OCI-LY1 (cell line): ENCODE results near the gene ADGRV1.

Experiments used
- H2AFZ ChIP-seq: fragments of 200-600 bp; sonication (generic), shearing (Covaris generic); 2 replicates; pipeline ENCODE4 v1.6.0; 2014; ENCODE audit warnings: antibody characterized with exemption, mild to moderate bottlenecking, low read length
- H3F3A ChIP-seq: fragments of 200-600 bp; sonication (generic), shearing (Covaris generic); 2 replicates; pipeline ENCODE4 v1.6.0; 2014; ENCODE audit warnings: mild to moderate bottlenecking, antibody characterized with exemption, low read length, moderate library complexity; ENCODE audit not compliant: insufficient read depth
- H3K27ac ChIP-seq: fragments of 200-600 bp; sonication (generic); 2 replicates; pipeline ENCODE4 v1.5.1; 2014; ENCODE audit warnings: low read length, mixed run types, mild to moderate bottlenecking, low read depth; ENCODE audit not compliant: poor library complexity, severe bottlenecking
- H3K27me3 ChIP-seq: fragments of 200-600 bp; sonication (generic); 2 replicates; pipeline ENCODE4 v1.6.0; 2014; ENCODE audit warnings: antibody characterized with exemption, mild to moderate bottlenecking, low read length, moderate library complexity; ENCODE audit not compliant: insufficient read depth
- H3K36me3 ChIP-seq: fragments of 200-600 bp; sonication (generic); 2 replicates; pipeline ENCODE4 v1.6.1; 2014; ENCODE audit warnings: mild to moderate bottlenecking, antibody characterized with exemption, low read length, moderate library complexity, mixed read lengths; ENCODE audit not compliant: insufficient read depth
- H3K4me1 ChIP-seq: fragments of 200-600 bp; sonication (generic); 2 replicates; pipeline ENCODE4 v1.5.1; 2014; ENCODE audit warnings: mild to moderate bottlenecking, low read length, moderate library complexity; ENCODE audit not compliant: insufficient read depth, severe bottlenecking
- H3K4me2 ChIP-seq: fragments of 200-600 bp; sonication (generic), shearing (Covaris generic); 2 replicates; pipeline ENCODE4 v1.6.1; 2014; ENCODE audit warnings: low read length
- H3K4me3 ChIP-seq: fragments of 200-600 bp; sonication (generic); 2 replicates; pipeline ENCODE4 v1.5.1; 2014; ENCODE audit warnings: low read length, low read depth, mild to moderate bottlenecking, mixed read lengths; ENCODE audit not compliant: poor library complexity, severe bottlenecking
- H3K79me2 ChIP-seq: fragments of 200-600 bp; shearing (Covaris generic); 2 replicates; pipeline ENCODE4 v1.6.1; 2016; ENCODE audit warnings: mixed run types, low read length, mixed read lengths; ENCODE audit not compliant: insufficient read depth
- H3K9ac ChIP-seq: fragments of 200-600 bp; sonication (generic), shearing (Covaris generic); 2 replicates; pipeline ENCODE4 v1.6.1; 2014; ENCODE audit warnings: mild to moderate bottlenecking, low read length, mixed read lengths
- H3K9me2 ChIP-seq: fragments of 200-600 bp; sonication (generic), shearing (Covaris generic); 2 replicates; pipeline ENCODE4 v1.6.1; 2014; ENCODE audit warnings: low read depth, mild to moderate bottlenecking, low read length, mixed read lengths
- H3K9me3 ChIP-seq: fragments of 200-600 bp; shearing (Covaris generic); 2 replicates; pipeline ENCODE4 v1.6.1; 2014; ENCODE audit warnings: low read length, mixed read lengths
- H4K20me1 ChIP-seq: fragments of 200-600 bp; sonication (generic), shearing (Covaris generic); 2 replicates; pipeline ENCODE4 v1.6.0; 2016; ENCODE audit warnings: mild to moderate bottlenecking, low read length; ENCODE audit not compliant: insufficient read depth
- CTCF ChIP-seq: fragments of 200-600 bp; sonication (generic), shearing (Covaris generic); IDR thresholded peaks from 2 replicates; pipeline ENCODE4 v1.5.1; 2017; ENCODE audit warnings: mild to moderate bottlenecking, antibody characterized with exemption, low read length, moderate library complexity, mixed read lengths
- EZH2 ChIP-seq: fragments of 200-600 bp; sonication (generic), shearing (Covaris generic); IDR thresholded peaks from 2 replicates; pipeline ENCODE4 v1.8.0; 2017; ENCODE audit warnings: borderline replicate concordance, mixed run types, mild to moderate bottlenecking, antibody characterized with exemption, low read length, moderate library complexity, mixed read lengths

ADGRV1 gene

GRCh38 chr5:91022518-91022917 is 463.9 kb downstream of the ADGRV1 start:
- no peak for TF ChIP-seq CTCF
- no peak for TF ChIP-seq EZH2
- H3K4me3 ChIP-seq, result no peak overlapping the region
- no peaks in the 10 kb centered on the region for H3K9me3 ChIP-seq
- no peaks in the 10 kb centered on the region for H3F3A ChIP-seq
- no peak overlapping the region for H3K27ac ChIP-seq
- H3K79me2 ChIP-seq, result no peaks in the 10 kb centered on the region
- no peaks in the 10 kb centered on the region for H3K4me1 ChIP-seq
- no peak overlapping the region for H3K4me2 ChIP-seq
- no peaks in the 10 kb centered on the region for H3K9me2 ChIP-seq
- H3K36me3 ChIP-seq, result no peaks in the 10 kb centered on the region
- H3K27me3 ChIP-seq, result no peaks in the 10 kb centered on the region
- H2AFZ ChIP-seq, result no peak overlapping the region
- no peaks in the 10 kb centered on the region for H4K20me1 ChIP-seq
- H3K9ac ChIP-seq, result no peak overlapping the region

GRCh38 chr5:91024206-91024605 is 465.6 kb downstream of the ADGRV1 start:
- no peaks in the 10 kb centered on the region for H3K9me2 ChIP-seq
- no peak overlapping the region for H3K4me3 ChIP-seq
- TF ChIP-seq CTCF (no peak), EZH2 (no peak)
- no peaks in the 10 kb centered on the region for H3F3A ChIP-seq
- no peak overlapping the region for H3K4me2 ChIP-seq
- no peak overlapping the region for H3K9ac ChIP-seq
- H4K20me1 ChIP-seq, result no peaks in the 10 kb centered on the region
- no peaks in the 10 kb centered on the region for H3K27me3 ChIP-seq
- H3K4me1 ChIP-seq, result no peaks in the 10 kb centered on the region
- H2AFZ ChIP-seq, result no peak overlapping the region
- no peaks in the 10 kb centered on the region for H3K79me2 ChIP-seq
- H3K36me3 ChIP-seq, result no peaks in the 10 kb centered on the region
- no peaks in the 10 kb centered on the region for H3K9me3 ChIP-seq
- no peak overlapping the region for H3K27ac ChIP-seq

- no peak overlapping the region for H3K4me3 ChIP-seq
- H3K4me1 ChIP-seq, result no peaks in the 10 kb centered on the region
- H3K79me2 ChIP-seq, result no peaks in the 10 kb centered on the region
- no peak overlapping the region for H3K9ac ChIP-seq
- H3F3A ChIP-seq, result no peaks in the 10 kb centered on the region
- TF ChIP-seq EZH2 (no peak), CTCF (no peak)
- H2AFZ ChIP-seq, result no peak overlapping the region
- no peak overlapping the region for H3K27ac ChIP-seq
- no peaks in the 10 kb centered on the region for H4K20me1 ChIP-seq
- no peaks in the 10 kb centered on the region for H3K9me2 ChIP-seq
- no peaks in the 10 kb centered on the region for H3K9me3 ChIP-seq
- H3K4me2 ChIP-seq, result no peak overlapping the region
- no peaks in the 10 kb centered on the region for H3K36me3 ChIP-seq
- H3K27me3 ChIP-seq, result no peaks in the 10 kb centered on the region
Measured at GRCh38 chr5:91024727-91025126, 466.1 kb downstream of the ADGRV1 start.
